Neural cell (in vitro differentiated cells): Measurements from ENCODE around the gene SCARB2. TPM values are rescaled to one million over a fixed set of nuclear protein-coding genes. Genes with fewer than 3 reads are reported as not detected.

ENCODE experiments used
- H2AFZ ChIP-seq: fragments of 200-600, 300-800 bp; sonication (generic), shearing (Covaris generic); 2 replicates; pipeline ENCODE4 v1.6.0; 2014; ENCODE audit warnings: low read depth, mild to moderate bottlenecking, antibody characterized with exemption, low read length, moderate library complexity
- H3F3A ChIP-seq: fragments of 200-600 bp; shearing (Covaris generic); 2 replicates; pipeline ENCODE4 v1.6.1; 2016; ENCODE audit warnings: mild to moderate bottlenecking, moderate library complexity, mixed read lengths, antibody characterized with exemption, low read length; ENCODE audit not compliant: insufficient read depth, poor library complexity, severe bottlenecking
- H3K27ac ChIP-seq: fragments of 200-600, 300-800 bp; sonication (generic), shearing (Covaris generic); 2 replicates; pipeline ENCODE4 v1.5.1; 2014; ENCODE audit warnings: mild to moderate bottlenecking, low read length, moderate library complexity
- H3K27me3 ChIP-seq: fragments of 300-800, 200-600 bp; sonication (generic), shearing (Covaris generic); 2 replicates; pipeline ENCODE4 v1.6.0; 2014; ENCODE audit warnings: mild to moderate bottlenecking, low read depth, low read length, moderate library complexity; ENCODE audit not compliant: insufficient read depth
- H3K36me3 ChIP-seq: fragments of 300-800, 200-600 bp; sonication (generic), shearing (Covaris generic); 2 replicates; pipeline ENCODE4 v1.5.1; 2014; ENCODE audit warnings: mild to moderate bottlenecking, antibody characterized with exemption, low read length, moderate library complexity; ENCODE audit not compliant: insufficient read depth
- H3K4me2 ChIP-seq: fragments of 300-800, 200-600 bp; sonication (generic), shearing (Covaris generic); 2 replicates; pipeline ENCODE4 v1.6.0; 2014; ENCODE audit warnings: mild to moderate bottlenecking, low read length
- H3K4me3 ChIP-seq: fragments of 300-800, 200-600 bp; sonication (generic), shearing (Covaris generic); 2 replicates; pipeline ENCODE4 v1.5.1; 2014; ENCODE audit warnings: mild to moderate bottlenecking, low read length, moderate library complexity
- H3K79me2 ChIP-seq: fragments of 200-600 bp; shearing (Covaris generic); replicated peaks from 2 replicates; pipeline ENCODE4 v1.6.0; 2014; ENCODE audit warnings: mild to moderate bottlenecking, low read length, moderate library complexity; ENCODE audit not compliant: insufficient read depth
- H3K9ac ChIP-seq: fragments of 300-800, 200-600 bp; sonication (generic), shearing (Covaris generic); 2 replicates; pipeline ENCODE4 v1.6.1; 2016; ENCODE audit warnings: mild to moderate bottlenecking, low read length, mixed read lengths
- H3K9me2 ChIP-seq: fragments of 200-600 bp; shearing (Covaris generic); 2 replicates; pipeline ENCODE4 v1.6.1; 2016; ENCODE audit warnings: mild to moderate bottlenecking, low read length, mixed read lengths; ENCODE audit not compliant: insufficient read depth
- H3K9me3 ChIP-seq: fragments of 200-600, 300-800 bp; sonication (generic), shearing (Covaris generic); 2 replicates; pipeline ENCODE4 v1.6.1; 2016; ENCODE audit warnings: mild to moderate bottlenecking, mixed run types, low read length, moderate library complexity, mixed read lengths
- H4K20me1 ChIP-seq: fragments of 200-600 bp; shearing (Covaris generic); 2 replicates; pipeline ENCODE4 v1.6.1; 2016; ENCODE audit warnings: mild to moderate bottlenecking, mixed run types; ENCODE audit not compliant: insufficient read depth
- CTCF ChIP-seq: fragments of 450-650 bp; IDR thresholded peaks from 2 replicates; pipeline ENCODE4 v1.5.1; 2014; ENCODE audit warnings: antibody characterized with exemption, mild to moderate bottlenecking, moderate library complexity; ENCODE audit not compliant: poor library complexity, severe bottlenecking
- EP300 ChIP-seq: fragments of 450-650 bp; conservative IDR thresholded peaks from 2 replicates; pipeline ENCODE4 v1.6.1; 2014; ENCODE audit warnings: antibody characterized with exemption, mild to moderate bottlenecking, moderate library complexity; ENCODE audit not compliant: poor library complexity, severe bottlenecking
- EZH2 ChIP-seq: fragments of 200-600, 300-800 bp; shearing (Covaris generic), sonication (generic); IDR thresholded peaks from 2 replicates; pipeline ENCODE4 v1.6.1; 2014; ENCODE audit warnings: antibody characterized with exemption, low read length, borderline replicate concordance, mild to moderate bottlenecking; ENCODE audit not compliant: insufficient read depth, poor library complexity, severe bottlenecking
- MXI1 ChIP-seq: fragments of 450-650 bp; conservative IDR thresholded peaks from 2 replicates; pipeline ENCODE4 v1.6.1; 2014; ENCODE audit warnings: antibody characterized with exemption, mild to moderate bottlenecking; ENCODE audit not compliant: poor library complexity, severe bottlenecking
- POLR2AphosphoS5 ChIP-seq: IDR thresholded peaks from 2 replicates; pipeline ENCODE4 v1.6.1; 2012
- RAD21 ChIP-seq: fragments of 450-650 bp; conservative IDR thresholded peaks from 2 replicates; pipeline ENCODE4 v1.6.1; 2014; ENCODE audit warnings: antibody characterized with exemption, mild to moderate bottlenecking, moderate library complexity
- SMC3 ChIP-seq: fragments of 450-650 bp; conservative IDR thresholded peaks from 2 replicates; pipeline ENCODE4 v1.6.1; 2014; ENCODE audit warnings: antibody characterized with exemption, mild to moderate bottlenecking, moderate library complexity; ENCODE audit not compliant: poor library complexity
- TAF1 ChIP-seq: IDR thresholded peaks from 2 replicates; pipeline ENCODE4 v1.6.1; 2012; ENCODE audit warnings: low read depth
- polyA plus RNA-seq: library from polyadenylated mRNA; depleted of rRNA; stranded (reverse); fragments of >200 nt; gene quantifications from 2 replicates; pipeline ENCODE4 v1.2.3, GENCODE V29; 2014
- TF ChIP-seq, protein P1 (sequence below): IDR thresholded peaks from 2 replicates; pipeline ENCODE4 v1.6.1; 2012; ENCODE audit warnings: borderline replicate concordance

SCARB2 gene
- polyA plus RNA-seq, 1 donor from 2014 or later: 256 TPM

DNA sequence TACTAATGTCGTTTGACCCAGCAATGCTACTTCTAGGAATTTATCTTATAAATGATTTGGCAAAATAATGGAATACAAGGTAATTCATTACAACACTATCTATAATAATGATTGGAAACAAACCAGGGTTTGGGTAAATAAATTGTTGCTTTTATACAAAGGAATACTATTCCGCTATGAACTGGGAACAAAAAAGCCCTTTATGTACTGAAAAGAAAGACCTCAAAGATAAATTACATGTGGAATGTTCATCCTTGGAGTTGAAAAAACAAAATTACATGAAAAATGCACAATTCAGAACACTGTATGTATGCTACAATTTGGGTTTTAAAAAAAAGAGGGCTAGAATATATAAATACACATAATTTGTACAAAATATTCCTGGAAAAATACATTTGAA is 60.3 kb downstream of the SCARB2 start:
- no peaks in the 10 kb centered on the region for H3F3A ChIP-seq
- H3K9me3 ChIP-seq: no peaks in the 10 kb centered on the region
- H3K9ac ChIP-seq: no peak overlapping the region
- no peak overlapping the region for H3K4me2 ChIP-seq
- H3K4me3 ChIP-seq: no peak overlapping the region
- H2AFZ ChIP-seq: no peak overlapping the region
- no peaks in the 10 kb centered on the region for H3K27me3 ChIP-seq
- no peaks in the 10 kb centered on the region for H4K20me1 ChIP-seq
- peaks cover 6% of the 10 kb centered on the region for H3K79me2 ChIP-seq
- no peaks in the 10 kb centered on the region for H3K9me2 ChIP-seq
- TF ChIP-seq TAF1 (no peak), POLR2AphosphoS5 (no peak), CTCF (no peak), EZH2 (no peak), EP300 (no peak), RAD21 (no peak), MXI1 (no peak), SMC3 (no peak)
- TF ChIP-seq, protein P1, sequence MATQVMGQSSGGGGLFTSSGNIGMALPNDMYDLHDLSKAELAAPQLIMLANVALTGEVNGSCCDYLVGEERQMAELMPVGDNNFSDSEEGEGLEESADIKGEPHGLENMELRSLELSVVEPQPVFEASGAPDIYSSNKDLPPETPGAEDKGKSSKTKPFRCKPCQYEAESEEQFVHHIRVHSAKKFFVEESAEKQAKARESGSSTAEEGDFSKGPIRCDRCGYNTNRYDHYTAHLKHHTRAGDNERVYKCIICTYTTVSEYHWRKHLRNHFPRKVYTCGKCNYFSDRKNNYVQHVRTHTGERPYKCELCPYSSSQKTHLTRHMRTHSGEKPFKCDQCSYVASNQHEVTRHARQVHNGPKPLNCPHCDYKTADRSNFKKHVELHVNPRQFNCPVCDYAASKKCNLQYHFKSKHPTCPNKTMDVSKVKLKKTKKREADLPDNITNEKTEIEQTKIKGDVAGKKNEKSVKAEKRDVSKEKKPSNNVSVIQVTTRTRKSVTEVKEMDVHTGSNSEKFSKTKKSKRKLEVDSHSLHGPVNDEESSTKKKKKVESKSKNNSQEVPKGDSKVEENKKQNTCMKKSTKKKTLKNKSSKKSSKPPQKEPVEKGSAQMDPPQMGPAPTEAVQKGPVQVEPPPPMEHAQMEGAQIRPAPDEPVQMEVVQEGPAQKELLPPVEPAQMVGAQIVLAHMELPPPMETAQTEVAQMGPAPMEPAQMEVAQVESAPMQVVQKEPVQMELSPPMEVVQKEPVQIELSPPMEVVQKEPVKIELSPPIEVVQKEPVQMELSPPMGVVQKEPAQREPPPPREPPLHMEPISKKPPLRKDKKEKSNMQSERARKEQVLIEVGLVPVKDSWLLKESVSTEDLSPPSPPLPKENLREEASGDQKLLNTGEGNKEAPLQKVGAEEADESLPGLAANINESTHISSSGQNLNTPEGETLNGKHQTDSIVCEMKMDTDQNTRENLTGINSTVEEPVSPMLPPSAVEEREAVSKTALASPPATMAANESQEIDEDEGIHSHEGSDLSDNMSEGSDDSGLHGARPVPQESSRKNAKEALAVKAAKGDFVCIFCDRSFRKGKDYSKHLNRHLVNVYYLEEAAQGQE: no peak
- no peaks in the 10 kb centered on the region for H3K36me3 ChIP-seq
- H3K27ac ChIP-seq: no peak overlapping the region

DNA sequence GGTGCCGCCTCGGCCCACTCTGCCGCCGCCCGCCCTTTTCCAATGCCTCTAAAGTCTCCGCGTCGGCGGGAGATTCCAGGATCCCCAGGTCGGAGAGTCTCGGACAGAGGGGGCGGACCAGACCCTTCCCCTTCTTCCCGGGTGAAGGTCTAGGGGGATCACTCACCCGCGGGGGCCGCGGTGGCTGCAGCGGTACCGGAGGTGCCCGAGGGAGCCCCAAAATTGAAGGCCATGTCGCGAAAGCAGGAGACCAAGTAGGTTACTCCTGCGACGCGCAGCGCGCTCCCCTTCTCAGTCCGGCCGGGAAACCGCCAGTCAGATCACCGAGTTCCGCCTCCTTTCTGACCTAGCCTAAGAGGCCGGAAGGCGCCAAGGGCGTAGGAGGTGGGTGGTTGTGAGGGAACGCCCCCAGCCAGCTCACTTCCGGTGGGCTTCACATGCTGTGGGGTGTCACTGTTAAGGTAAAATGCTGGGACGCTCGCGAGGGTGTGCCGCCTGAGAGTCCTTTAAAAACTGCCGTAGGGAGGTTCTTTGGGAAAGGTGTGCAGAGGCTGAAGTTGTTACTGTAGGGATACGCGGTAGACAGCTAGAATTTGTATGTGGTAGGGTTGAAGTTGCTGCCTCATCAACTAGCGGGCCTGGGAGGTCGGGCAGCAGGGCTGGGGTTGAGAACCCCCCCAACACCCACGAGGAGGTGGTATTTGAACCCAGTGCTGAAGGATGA is 65.3 kb downstream of the SCARB2 start, which contains the start of gene NUP54:
TSS of gene NUP54 (minus strand) at position 256 of the 724 bp plus-strand sequence. CDS start at position 233, 23 bp downstream.
- Histone ChIP-seq H3K27me3 (no peaks in the 10 kb centered on the region), H3K27ac (peak within 1 kb of the TSS; percentile 74), H3K9me2 (no peaks in the 10 kb centered on the region), H2AFZ (peak within 1 kb of the TSS; percentile 77), H3F3A (no peaks in the 10 kb centered on the region), H3K4me2 (peak within 1 kb of the TSS; percentile 95), H3K9ac (peak within 1 kb of the TSS; percentile 86), H3K79me2 (peaks cover 47% of the 10 kb centered on the region), H3K4me3 (peak within 1 kb of the TSS; percentile 93), H3K36me3 (no peaks in the 10 kb centered on the region), H4K20me1 (no peaks in the 10 kb centered on the region), H3K9me3 (no peaks in the 10 kb centered on the region)
- TF ChIP-seq, protein P1: peak; percentile 76
- TF ChIP-seq POLR2AphosphoS5 (peak; percentile 91), MXI1 (peak; percentile 94), EZH2 (no peak), SMC3 (peak; percentile 42), TAF1 (peak; percentile 89), RAD21 (no peak), EP300 (peak; percentile 52), CTCF (no peak)
